Panc1 (cell line): Measurements from ENCODE around the gene RHPN2. TPM values are rescaled to one million over a fixed set of nuclear protein-coding genes. Genes with fewer than 3 reads are reported as not detected.
A peak's percentile ranks its signal among the peaks of the same experiment; 100 is the strongest.

Experiments
- ATAC-seq: fragments of 200-7000 bp; cut with Tn5 transposase; 2 replicates; pipeline ENCODE4 v1.9.1; 2020; ENCODE audit warnings: mild to moderate bottlenecking, moderate library complexity
- BruUV-seq: library from RNA; stranded (reverse); fragments of 400-500 nt; replicated peaks from 2 replicates; lab custom pipeline; 2021; lab: Mats Ljungman, UMichigan
- CTCF ChIA-PET: fragments of 300-600 bp; sonication (Branson Sonifier 250); formaldehyde crosslinking; loops from one replicate; lab custom pipeline; 2022; ENCODE audit warnings: antibody characterized with exemption; lab: Charles Lee
- POLR2A ChIA-PET: fragments of 300-600 bp; sonication (Branson Sonifier 250); formaldehyde crosslinking; loops from one replicate; lab custom pipeline; 2022; ENCODE audit warnings: antibody characterized with exemption; lab: Charles Lee
- DNase-seq: peaks from one replicate; pipeline ENCODE4 v3.0.0-alpha.2; 2010; ENCODE audit warnings: low read depth, low spot score
- H3K27ac ChIP-seq: 2 replicates; pipeline ENCODE4 v1.5.1; 2011; ENCODE audit warnings: mild to moderate bottlenecking, low read length, inconsistent platforms
- H3K27me3 ChIP-seq: fragments of 200-500 bp; sonication (Bioruptor generic); 2 replicates; pipeline ENCODE4 v1.6.0; 2014; ENCODE audit warnings: low read length, inconsistent platforms; ENCODE audit not compliant: control insufficient read depth, insufficient read depth
- H3K36me3 ChIP-seq: fragments of 200-500 bp; sonication (Bioruptor generic); 2 replicates; pipeline ENCODE4 v1.5.1; 2014; ENCODE audit warnings: inconsistent platforms, mild to moderate bottlenecking, low read length, moderate library complexity; ENCODE audit not compliant: control insufficient read depth, insufficient read depth
- H3K4me1 ChIP-seq: 2 replicates; pipeline ENCODE4 v1.5.1; 2011; ENCODE audit warnings: inconsistent platforms, mild to moderate bottlenecking, low read length, moderate library complexity; ENCODE audit not compliant: control insufficient read depth, insufficient read depth
- H3K4me3 ChIP-seq, 2 experiments: 2 replicates each; pipeline ENCODE4 v1.5.1; 2011 to 2012; ENCODE audit warnings: low read depth in 2 of 2, low read length in 2 of 2, mild to moderate bottlenecking in 2 of 2, inconsistent platforms in 1 of 2, moderate library complexity in 1 of 2
- H3K9me3 ChIP-seq: fragments of 200-500 bp; sonication (Bioruptor generic); 2 replicates; pipeline ENCODE4 v1.5.1; 2014; ENCODE audit warnings: low read depth, mild to moderate bottlenecking, inconsistent platforms, low read length, moderate library complexity; ENCODE audit not compliant: control insufficient read depth, insufficient read depth
- POLR2AphosphoS5 ChIP-seq: IDR thresholded peaks from 2 replicates; pipeline ENCODE4 v1.6.1; 2012; ENCODE audit warnings: mild to moderate bottlenecking, low read depth, low read length, moderate library complexity
- SIN3A ChIP-seq: IDR thresholded peaks from 2 replicates; pipeline ENCODE4 v1.6.1; 2012; ENCODE audit warnings: low read depth, mild to moderate bottlenecking, low read length, moderate library complexity, borderline replicate concordance; ENCODE audit not compliant: insufficient read depth
- TCF7L2 ChIP-seq: IDR thresholded peaks from 2 replicates; pipeline ENCODE4 v1.6.1; 2011; ENCODE audit warnings: mild to moderate bottlenecking, low read depth, low read length, inconsistent platforms
- in situ Hi-C: cut with HindIII; loops from 2 replicates; pipeline ENCODE4 v1.10.0; 2016; ENCODE audit warnings: low sequenced_read_pairs, low pct_unique_long_range_greater_than_20kb
- intact Hi-C: fragments of 100-400 bp; cut with micrococcal nuclease; formaldehyde crosslinking; loops from one replicate; pipeline ENCODE4 v1.10.0; 2022; ENCODE audit not compliant: unreplicated experiment
- total RNA-seq: library from RNA; stranded (reverse); gene quantifications from one replicate; pipeline ENCODE4 v1.2.1, GENCODE V29; 2021; ENCODE audit not compliant: unreplicated experiment
- TF ChIP-seq, protein P1 (sequence below): fragments of 450-650 bp; IDR thresholded peaks from 2 replicates; pipeline ENCODE4 v1.5.1; 2017; ENCODE audit warnings: mild to moderate bottlenecking
- TF ChIP-seq, protein P2 (sequence below), 2 experiments: IDR thresholded peaks; 2 replicates each; pipeline ENCODE4 v1.6.1; 2011 to 2012; ENCODE audit warnings: low read depth in 2 of 2, control low read depth in 1 of 2, low read length in 1 of 2, mild to moderate bottlenecking in 1 of 2, moderate library complexity in 1 of 2; ENCODE audit not compliant: insufficient read depth in 1 of 2

RHPN2 gene
- total RNA-seq, 1 experiment from 2014 or later = 227 TPM

DNA sequence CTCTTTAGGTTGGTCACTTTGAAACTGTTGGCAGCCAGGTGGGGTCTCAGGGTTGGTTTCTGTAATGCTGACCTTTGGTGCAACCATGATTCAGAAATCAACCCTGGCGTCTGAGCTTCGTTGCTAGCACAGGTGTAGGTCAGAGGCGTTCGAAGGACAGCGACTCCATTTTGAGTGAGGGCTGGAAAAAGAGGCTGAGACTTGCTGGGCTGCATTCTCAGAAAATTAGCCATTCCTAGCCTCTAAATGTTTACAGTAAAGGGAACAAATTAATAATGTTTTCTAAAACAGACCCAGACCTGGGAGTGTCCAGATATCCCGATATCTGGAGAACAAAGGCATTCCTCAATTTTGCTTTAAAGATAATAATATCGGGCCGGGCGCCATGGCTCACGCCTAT is 29.2 kb downstream of the RHPN2 start:
- Histone ChIP-seq H3K4me3 (no peak overlapping the region), H3K36me3 (peaks cover 6% of the 10 kb centered on the region; the same call in 1 of the 2 replicates), H3K27me3 (no peaks in the 10 kb centered on the region), H3K27ac (peak overlapping the region; percentile 12), H3K4me1 (peaks cover 30% of the 10 kb centered on the region), H3K9me3 (no peaks in the 10 kb centered on the region)
- DNase-seq (no peak), ATAC-seq (no peak)
- CTCF ChIA-PET = no interaction called here
- TF ChIP-seq, protein P1, sequence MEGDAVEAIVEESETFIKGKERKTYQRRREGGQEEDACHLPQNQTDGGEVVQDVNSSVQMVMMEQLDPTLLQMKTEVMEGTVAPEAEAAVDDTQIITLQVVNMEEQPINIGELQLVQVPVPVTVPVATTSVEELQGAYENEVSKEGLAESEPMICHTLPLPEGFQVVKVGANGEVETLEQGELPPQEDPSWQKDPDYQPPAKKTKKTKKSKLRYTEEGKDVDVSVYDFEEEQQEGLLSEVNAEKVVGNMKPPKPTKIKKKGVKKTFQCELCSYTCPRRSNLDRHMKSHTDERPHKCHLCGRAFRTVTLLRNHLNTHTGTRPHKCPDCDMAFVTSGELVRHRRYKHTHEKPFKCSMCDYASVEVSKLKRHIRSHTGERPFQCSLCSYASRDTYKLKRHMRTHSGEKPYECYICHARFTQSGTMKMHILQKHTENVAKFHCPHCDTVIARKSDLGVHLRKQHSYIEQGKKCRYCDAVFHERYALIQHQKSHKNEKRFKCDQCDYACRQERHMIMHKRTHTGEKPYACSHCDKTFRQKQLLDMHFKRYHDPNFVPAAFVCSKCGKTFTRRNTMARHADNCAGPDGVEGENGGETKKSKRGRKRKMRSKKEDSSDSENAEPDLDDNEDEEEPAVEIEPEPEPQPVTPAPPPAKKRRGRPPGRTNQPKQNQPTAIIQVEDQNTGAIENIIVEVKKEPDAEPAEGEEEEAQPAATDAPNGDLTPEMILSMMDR = no peak
- TF ChIP-seq SIN3A (no peak), POLR2AphosphoS5 (no peak), TCF7L2 (no peak)
- TF ChIP-seq, protein P2, sequence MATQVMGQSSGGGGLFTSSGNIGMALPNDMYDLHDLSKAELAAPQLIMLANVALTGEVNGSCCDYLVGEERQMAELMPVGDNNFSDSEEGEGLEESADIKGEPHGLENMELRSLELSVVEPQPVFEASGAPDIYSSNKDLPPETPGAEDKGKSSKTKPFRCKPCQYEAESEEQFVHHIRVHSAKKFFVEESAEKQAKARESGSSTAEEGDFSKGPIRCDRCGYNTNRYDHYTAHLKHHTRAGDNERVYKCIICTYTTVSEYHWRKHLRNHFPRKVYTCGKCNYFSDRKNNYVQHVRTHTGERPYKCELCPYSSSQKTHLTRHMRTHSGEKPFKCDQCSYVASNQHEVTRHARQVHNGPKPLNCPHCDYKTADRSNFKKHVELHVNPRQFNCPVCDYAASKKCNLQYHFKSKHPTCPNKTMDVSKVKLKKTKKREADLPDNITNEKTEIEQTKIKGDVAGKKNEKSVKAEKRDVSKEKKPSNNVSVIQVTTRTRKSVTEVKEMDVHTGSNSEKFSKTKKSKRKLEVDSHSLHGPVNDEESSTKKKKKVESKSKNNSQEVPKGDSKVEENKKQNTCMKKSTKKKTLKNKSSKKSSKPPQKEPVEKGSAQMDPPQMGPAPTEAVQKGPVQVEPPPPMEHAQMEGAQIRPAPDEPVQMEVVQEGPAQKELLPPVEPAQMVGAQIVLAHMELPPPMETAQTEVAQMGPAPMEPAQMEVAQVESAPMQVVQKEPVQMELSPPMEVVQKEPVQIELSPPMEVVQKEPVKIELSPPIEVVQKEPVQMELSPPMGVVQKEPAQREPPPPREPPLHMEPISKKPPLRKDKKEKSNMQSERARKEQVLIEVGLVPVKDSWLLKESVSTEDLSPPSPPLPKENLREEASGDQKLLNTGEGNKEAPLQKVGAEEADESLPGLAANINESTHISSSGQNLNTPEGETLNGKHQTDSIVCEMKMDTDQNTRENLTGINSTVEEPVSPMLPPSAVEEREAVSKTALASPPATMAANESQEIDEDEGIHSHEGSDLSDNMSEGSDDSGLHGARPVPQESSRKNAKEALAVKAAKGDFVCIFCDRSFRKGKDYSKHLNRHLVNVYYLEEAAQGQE (IDR thresholded peaks at IDR 0.05; ENCODE audit: insufficient read depth in 1 of 2, low read depth in 2 of 2, low read length in 1 of 2) = no peak
- in situ Hi-C loops (no loop called here), intact Hi-C loops (no loop called here)
- POLR2A ChIA-PET = no interaction called here
- no TSS peak for BruUV-seq

DNA sequence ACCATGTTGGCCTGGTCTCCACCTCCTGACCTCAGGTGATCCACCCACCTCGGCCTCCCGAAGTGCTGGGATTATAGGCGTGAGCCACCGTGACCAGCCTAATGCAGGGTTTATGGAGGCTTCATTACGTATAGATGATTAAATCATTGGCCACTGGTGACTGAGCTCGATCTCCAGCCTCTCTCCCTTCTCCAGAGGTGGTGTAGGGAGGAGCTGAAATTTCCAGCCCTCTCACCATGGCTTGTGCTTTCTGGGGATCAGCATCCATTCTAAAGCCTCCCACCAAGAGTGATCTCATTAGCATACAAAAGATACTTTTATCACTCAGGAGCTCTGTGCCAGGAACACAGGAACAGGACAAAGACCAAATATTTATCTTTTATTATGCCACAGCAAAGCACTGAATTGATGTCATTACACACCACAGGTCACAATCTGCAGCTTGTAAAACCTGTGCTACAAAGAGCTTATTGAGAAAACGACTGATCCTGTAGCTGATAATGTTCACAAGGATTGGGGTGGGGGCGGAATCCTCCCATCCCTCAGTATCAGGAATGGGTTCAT is 32.4 kb downstream of the RHPN2 start:
- Histone ChIP-seq H3K9me3 (peaks cover 2% of the 10 kb centered on the region; the same call in 1 of the 2 replicates), H3K4me3 (no peak overlapping the region), H3K36me3 (peaks cover 6% of the 10 kb centered on the region; the same call in 1 of the 2 replicates), H3K27ac (peak overlapping the region; percentile 71), H3K4me1 (peaks cover 18% of the 10 kb centered on the region), H3K27me3 (no peaks in the 10 kb centered on the region)
- TSS peak; percentile 36 for BruUV-seq
- ATAC-seq (peak; percentile 15; the same call in 1 of the 2 replicates), DNase-seq (no peak)
- in situ Hi-C loops = no loop called here
- POLR2A ChIA-PET = interaction anchor here (0.7 to 1.2 kb wide), 2 partner anchors 17 to 33 kb away, joined by 3 to 5 read pairs; partner anchors contain the start of gene RHPN2
- intact Hi-C loops = no loop called here
- CTCF ChIA-PET = interaction anchor here (0.6 kb wide), 2 partner anchors 124 to 402 kb away, joined by 3 read pairs; no protein-coding TSS in a partner anchor
- TF ChIP-seq, protein P1 = no peak
- peak; percentile 74 for TF ChIP-seq TCF7L2
